HEK293 (cell line): ENCODE measurements around the gene DYTN.
A peak's percentile ranks its signal among the peaks of the same experiment; 100 is the strongest.

Experiments used
- CTCF ChIA-PET: fragments of 350-600 bp; formaldehyde crosslinking; extraction: SDS; loops from one replicate; lab custom pipeline; 2021; ENCODE audit warnings: antibody characterized with exemption; lab: Yijun Ruan, JAX
- POLR2A ChIA-PET: fragments of 300-600 bp; formaldehyde crosslinking; extraction: SDS; loops from one replicate; lab custom pipeline; 2020; ENCODE audit warnings: antibody characterized with exemption, inconsistent platforms; lab: Yijun Ruan, JAX
- H3K27ac ChIP-seq: fragments of 200-500 bp; sonication (Bioruptor generic); 2 replicates; pipeline ENCODE4 v1.5.1; 2014; ENCODE audit warnings: low read depth, low read length, control low read depth, inconsistent platforms; ENCODE audit errors: extremely low read depth
- H3K36me3 ChIP-seq, 2 experiments: fragments of 200-500 bp in 1 of 2; sonication (Bioruptor generic) in 1 of 2; 1 replicate in 1 of 2; 2 replicates in 1 of 2; pipeline ENCODE4 v1.5.1; 2014 to 2017; ENCODE audit warnings: inconsistent platforms in 2 of 2, low read length in 2 of 2; ENCODE audit not compliant: control insufficient read depth in 2 of 2, insufficient read depth in 1 of 2
- H3K4me1 ChIP-seq: fragments of 200-500 bp; sonication (Bioruptor generic); 2 replicates; pipeline ENCODE4 v1.5.1; 2014; ENCODE audit warnings: mild to moderate bottlenecking, low read length, inconsistent platforms; ENCODE audit not compliant: control insufficient read depth, insufficient read depth
- H3K4me3 ChIP-seq: 2 replicates; pipeline ENCODE4 v1.5.1; 2011; ENCODE audit warnings: low read depth, mild to moderate bottlenecking, control low read depth, low read length, moderate library complexity
- H3K9me3 ChIP-seq: fragments of 200-500 bp; sonication (Bioruptor generic); 2 replicates; pipeline ENCODE4 v1.5.1; 2014; ENCODE audit warnings: low read depth, low read length, inconsistent platforms; ENCODE audit not compliant: control insufficient read depth, insufficient read depth
- ELK4 ChIP-seq: IDR thresholded peaks from 2 replicates; pipeline ENCODE4 v1.6.1; 2011; ENCODE audit warnings: mild to moderate bottlenecking, low read depth, low read length, borderline replicate concordance
- GLIS1 ChIP-seq: fragments of 450-650 bp; formaldehyde crosslinking; IDR thresholded peaks from 2 replicates; pipeline ENCODE4 v1.5.1; 2016; ENCODE audit warnings: missing biosample characterization, missing genetic modification characterization
- KLF10 ChIP-seq: fragments of 450-650 bp; IDR thresholded peaks from 2 replicates; pipeline ENCODE4 v1.5.1; 2018; ENCODE audit warnings: missing biosample characterization, mild to moderate bottlenecking, missing genetic modification characterization
- PRDM1 ChIP-seq: fragments of 450-650 bp; formaldehyde crosslinking; IDR thresholded peaks from 2 replicates; pipeline ENCODE4; 2016; ENCODE audit warnings: missing biosample characterization, missing genetic modification characterization
- PRDM2 ChIP-seq: fragments of 450-650 bp; formaldehyde crosslinking; IDR thresholded peaks from 2 replicates; pipeline ENCODE4 v1.5.1; 2016; ENCODE audit warnings: missing biosample characterization, missing genetic modification characterization, borderline replicate concordance
- PRDM6 ChIP-seq: fragments of 450-650 bp; formaldehyde crosslinking; IDR thresholded peaks from 2 replicates; pipeline ENCODE4 v1.5.1; 2017; ENCODE audit warnings: missing biosample characterization, missing genetic modification characterization
- REST ChIP-seq: fragments of 450-650 bp; formaldehyde crosslinking; IDR thresholded peaks from 2 replicates; pipeline ENCODE4 v1.5.1; 2016; ENCODE audit warnings: missing biosample characterization, missing genetic modification characterization
- YY2 ChIP-seq: fragments of 450-650 bp; formaldehyde crosslinking; IDR thresholded peaks from 2 replicates; pipeline ENCODE4 v1.5.1; 2016; ENCODE audit warnings: missing biosample characterization, missing genetic modification characterization
- ZBTB20 ChIP-seq: fragments of 450-650 bp; formaldehyde crosslinking; IDR thresholded peaks from 2 replicates; pipeline ENCODE4 v1.5.1; 2016; ENCODE audit warnings: missing biosample characterization, missing genetic modification characterization
- ZBTB26 ChIP-seq: fragments of 450-650 bp; formaldehyde crosslinking; optimal IDR thresholded peaks from 2 replicates; pipeline ENCODE3; 2016; ENCODE audit warnings: missing biosample characterization, mild to moderate bottlenecking, missing genetic modification characterization
- ZNF138 ChIP-seq: fragments of 450-650 bp; formaldehyde crosslinking; IDR thresholded peaks from 2 replicates; pipeline ENCODE4 v1.5.1; 2016; ENCODE audit warnings: missing biosample characterization, missing genetic modification characterization, borderline replicate concordance
- ZNF2 ChIP-seq: fragments of 450-650 bp; formaldehyde crosslinking; IDR thresholded peaks from 2 replicates; pipeline ENCODE4 v1.5.1; 2016; ENCODE audit warnings: missing biosample characterization, missing genetic modification characterization
- ZNF514 ChIP-seq: fragments of 450-650 bp; formaldehyde crosslinking; IDR thresholded peaks from 2 replicates; pipeline ENCODE4 v1.5.1; 2016; ENCODE audit warnings: missing biosample characterization, missing genetic modification characterization
- ZNF560 ChIP-seq: fragments of 450-650 bp; formaldehyde crosslinking; IDR thresholded peaks from 2 replicates; pipeline ENCODE4 v1.5.1; 2017; ENCODE audit warnings: missing biosample characterization, missing genetic modification characterization, borderline replicate concordance
- ZNF585B ChIP-seq: fragments of 450-650 bp; formaldehyde crosslinking; IDR thresholded peaks from 2 replicates; pipeline ENCODE4 v1.5.1; 2016; ENCODE audit warnings: missing biosample characterization, missing genetic modification characterization
- ZNF704 ChIP-seq: fragments of 450-650 bp; formaldehyde crosslinking; IDR thresholded peaks from 2 replicates; pipeline ENCODE4 v1.5.1; 2016; ENCODE audit warnings: missing biosample characterization, missing genetic modification characterization
- ZNF777 ChIP-seq: fragments of 450-650 bp; formaldehyde crosslinking; IDR thresholded peaks from 2 replicates; pipeline ENCODE4 v1.5.1; 2017; ENCODE audit warnings: missing biosample characterization, missing genetic modification characterization, borderline replicate concordance
- ZSCAN4 ChIP-seq: fragments of 450-650 bp; formaldehyde crosslinking; IDR thresholded peaks from 2 replicates; pipeline ENCODE4 v1.5.1; 2017; ENCODE audit warnings: missing biosample characterization, missing genetic modification characterization

DYTN gene

GRCh38 chr2:206765242-206766056, 47.3 kb upstream of the DYTN start, which contains the start of the genes FASTKD2 and MDH1B (continued):
- TF ChIP-seq PRDM2 (no peak), PRDM1 (tag by site-specific recombination) (no peak), ZNF585B (no peak), ZSCAN4 (tag by site-specific recombination) (no peak), ZNF514 (no peak), KLF10 (tag by site-specific recombination) (no peak)

- no peaks in the 10 kb centered on the region for H3K9me3 ChIP-seq
- peak overlapping the region; percentile 92 for H3K4me3 ChIP-seq
- ChIA-PET CTCF (interaction anchor here (0.5 to 2.3 kb wide), 5 partner anchors 16 to 534 kb away, joined by 3 to 10 read pairs (median 4); no protein-coding TSS in a partner anchor), POLR2A (interaction anchor here (0.6 kb wide), 1 partner anchor 9 kb away, joined by 6 read pairs; no protein-coding TSS in a partner anchor)
- peak overlapping the region; percentile 26; the same call in 1 of the 2 replicates for H3K27ac ChIP-seq
- H3K4me1 ChIP-seq = no peaks in the 10 kb centered on the region
- H3K36me3 ChIP-seq = peaks cover 0 to 25% of the 10 kb centered on the region in 2 experiments
- no peak for TF ChIP-seq REST (tag by site-specific recombination)
- peak; percentile 18; the same call in 1 of the 2 replicates for TF ChIP-seq YY2
- peak; percentile 23 for TF ChIP-seq ZBTB26 (tag by site-specific recombination)
- no peak for TF ChIP-seq ZNF560 (tag by site-specific recombination)
- no peak for TF ChIP-seq ZNF138 (tag by site-specific recombination)
- no peak for TF ChIP-seq ZNF704 (tag by site-specific recombination)
- TF ChIP-seq ZNF777 (tag by site-specific recombination) = 0 out of 2 replicates have a peak, but pooled peaks have one; percentile 20
- TF ChIP-seq GLIS1 (tag by site-specific recombination) = no peak
- no peak for TF ChIP-seq ELK4
- TF ChIP-seq ZBTB20 = no peak
- no peak for TF ChIP-seq PRDM6 (tag by site-specific recombination)
- no peak for TF ChIP-seq ZNF2 (tag by site-specific recombination)
Observed at GRCh38 chr2:206764673-206765241, 46.6 kb upstream of the DYTN start.
